ENCODE data around the gene CCDC47. TPM values are rescaled to one million over a fixed set of nuclear protein-coding genes. Genes with fewer than 3 reads are reported as not detected.

The CCDC47 gene
- total RNA-seq, 1 experiment from 2014 or later: 79.4 TPM

- Histone ChIP-seq H3K9ac (ENCODE audit: extremely low read depth, insufficient read length, low read length) (no peak overlapping the region), H4K20me1 (ENCODE audit: control insufficient read depth, insufficient read depth, insufficient read length) (no peaks in the 10 kb centered on the region)
These were observed 43.3 kb upstream of the CCDC47 start for GRCh38 chr17:63816669-63817068.

More at GRCh38 chr17:63816669-63817068, 43.3 kb upstream of the CCDC47 start:
- Histone ChIP-seq H3K23ac (ENCODE audit: insufficient read length, low read depth, low read length) (no peak overlapping the region), H3K23me2 (ENCODE audit: insufficient read length, low read depth, low read length, poor library complexity, severe bottlenecking) (no peaks in the 10 kb centered on the region), H3K79me2 (ENCODE audit: insufficient read depth, low read length) (no peaks in the 10 kb centered on the region), H3K18ac (ENCODE audit: insufficient read length, low read depth, low read length) (no peak overlapping the region), H3K14ac (ENCODE audit: insufficient read depth, low read length) (no peak overlapping the region), H2BK12ac (ENCODE audit: insufficient read length, low read depth, low read length) (no peak overlapping the region), H3K4me2 (ENCODE audit: insufficient read depth, insufficient read length, low read length) (no peak overlapping the region), H3K79me1 (ENCODE audit: insufficient read depth, low read depth, low read length, poor library complexity, severe bottlenecking) (no peaks in the 10 kb centered on the region), H2AK5ac (ENCODE audit: insufficient read length, low read length) (no peak overlapping the region), H2BK20ac (ENCODE audit: low read depth, low read length, poor library complexity, severe bottlenecking) (no peak overlapping the region), H3K27me3 (ENCODE audit: insufficient read depth, low read length) (no peaks in the 10 kb centered on the region), H2BK5ac (ENCODE audit: insufficient read length, low read length) (no peak overlapping the region), H2BK120ac (ENCODE audit: low read depth, low read length, poor library complexity, severe bottlenecking) (no peak overlapping the region), H4K8ac (replicated peaks; ENCODE audit: insufficient read length, low read depth, low read length) (no peak overlapping the region), H3K4ac (ENCODE audit: low read depth, low read length) (no peak overlapping the region), H3K27ac (ENCODE audit: insufficient read length, low read depth, low read length) (no peak overlapping the region), H4K91ac (ENCODE audit: insufficient read length, low read depth, low read length) (no peak overlapping the region), H3K56ac (ENCODE audit: insufficient read length, low read depth, low read length) (no peak overlapping the region), H3T11ph (ENCODE audit: low read length) (no peak overlapping the region), H2AFZ (ENCODE audit: low read length) (no peak overlapping the region), H3K9me3 (ENCODE audit: control insufficient read depth, low read depth, low read length) (no peaks in the 10 kb centered on the region), H4K5ac (ENCODE audit: insufficient read length, low read depth, low read length) (no peak overlapping the region), H3K4me1 (ENCODE audit: insufficient read depth, low read length) (no peaks in the 10 kb centered on the region), H2BK15ac (ENCODE audit: low read depth, low read length) (no peak overlapping the region)
- no peak overlapping the region for H3K27ac Mint-ChIP-seq
- no peak for DNase-seq
- no peaks in the 10 kb centered on the region for H3K4me1 Mint-ChIP-seq
- H3K36me3 Mint-ChIP-seq (ENCODE audit: insufficient read depth in 1 of 3, low read depth in 3 of 3): peaks cover 48 to 100% (median 97%) of the 10 kb centered on the region in 3 experiments
- H3K4me3 Mint-ChIP-seq: no peak overlapping the region
- no peaks in the 10 kb centered on the region for H3K9me3 Mint-ChIP-seq
- TF ChIP-seq CTCF (conservative IDR thresholded peaks at IDR 0.05): no peak
- H3K27me3 Mint-ChIP-seq (ENCODE audit: low read depth): no peaks in the 10 kb centered on the region; the same call in 1 of the 2 replicates
- no CpG with 5 or more reads among the region's 4 CpGs for WGBS (ENCODE audit: extremely low coverage, insufficient read length, low lambda C conversion rate)
